Measurements from ENCODE around the gene TEAD1. TPM values are rescaled to one million over a fixed set of nuclear protein-coding genes. Genes with fewer than 3 reads are reported as not detected.

TEAD1 gene
- total RNA-seq, 2 experiments from 2014 or later: 5.6 to 10.8 TPM

GRCh38 chr11:12735262-12735661 lies 61.0 kb downstream of the TEAD1 start:
- Histone ChIP-seq H3K4me2 (ENCODE audit: low read length) (no peak overlapping the region), H3K36me3 (ENCODE audit: insufficient read depth, low read length) (no peaks in the 10 kb centered on the region), H4K20me1 (ENCODE audit: insufficient read depth, low read length) (no peaks in the 10 kb centered on the region), H2AFZ (ENCODE audit: low read length) (no peak overlapping the region), H3K4me3 (ENCODE audit: low read depth, low read length, poor library complexity, severe bottlenecking) (no peak overlapping the region), H3K79me2 (ENCODE audit: insufficient read depth, low read depth, low read length) (no peaks in the 10 kb centered on the region), H3K9me2 (ENCODE audit: insufficient read depth, low read length) (no peaks in the 10 kb centered on the region), H3K9me3 (ENCODE audit: low read length) (no peaks in the 10 kb centered on the region), H3K27ac (ENCODE audit: low read depth, low read length, poor library complexity, severe bottlenecking) (no peak overlapping the region), H3K4me1 (ENCODE audit: insufficient read depth, low read length, poor library complexity, severe bottlenecking) (no peaks in the 10 kb centered on the region)
- no peak for DNase-seq (ENCODE audit: low spot score)
- CTCF ChIA-PET (ENCODE audit: unreplicated experiment): no interaction called here
- intact Hi-C loops (cut with micrococcal nuclease; ENCODE audit: unreplicated experiment): no loop called here
- BruUV-seq (replicated peaks): no TSS peak
- TF ChIP-seq CTCF (conservative IDR thresholded peaks at IDR 0.05; ENCODE audit: low read length): no peak
- TF ChIP-seq EZH2phosphoT487 (IDR thresholded peaks at IDR 0.05; ENCODE audit: borderline replicate concordance, low read depth, low read length): no peak
- POLR2A ChIA-PET: interaction anchor here (0.6 kb wide), 2 partner anchors 35 to 47 kb away, joined by 3 read pairs; no protein-coding TSS in a partner anchor

- Histone ChIP-seq H3K9me3 (ENCODE audit: low read length) (no peaks in the 10 kb centered on the region), H2AFZ (ENCODE audit: low read length) (no peak overlapping the region), H3K79me2 (ENCODE audit: insufficient read depth, low read depth, low read length) (no peaks in the 10 kb centered on the region), H4K20me1 (ENCODE audit: insufficient read depth, low read length) (no peaks in the 10 kb centered on the region), H3K9me2 (ENCODE audit: insufficient read depth, low read length) (no peaks in the 10 kb centered on the region), H3K27ac (ENCODE audit: low read depth, low read length, poor library complexity, severe bottlenecking) (no peak overlapping the region), H3K4me2 (ENCODE audit: low read length) (no peak overlapping the region), H3K4me1 (ENCODE audit: insufficient read depth, low read length, poor library complexity, severe bottlenecking) (no peaks in the 10 kb centered on the region), H3K4me3 (ENCODE audit: low read depth, low read length, poor library complexity, severe bottlenecking) (no peak overlapping the region), H3K36me3 (ENCODE audit: insufficient read depth, low read length) (no peaks in the 10 kb centered on the region)
- BruUV-seq (replicated peaks): no TSS peak
- CTCF ChIA-PET (ENCODE audit: unreplicated experiment): no interaction called here
- POLR2A ChIA-PET: no interaction called here
- intact Hi-C loops (cut with micrococcal nuclease; ENCODE audit: unreplicated experiment): no loop called here
- TF ChIP-seq EZH2phosphoT487 (IDR thresholded peaks at IDR 0.05; ENCODE audit: borderline replicate concordance, low read depth, low read length): no peak
- no peak for TF ChIP-seq CTCF (conservative IDR thresholded peaks at IDR 0.05; ENCODE audit: low read length)
- no peak for DNase-seq (ENCODE audit: low spot score)
These were observed 62.8 kb downstream of the TEAD1 start for GRCh38 chr11:12737024-12737423.

- Histone ChIP-seq H3K9me3 (ENCODE audit: low read length) (no peaks in the 10 kb centered on the region), H4K20me1 (ENCODE audit: insufficient read depth, low read length) (no peaks in the 10 kb centered on the region)
- BruUV-seq (replicated peaks): no TSS peak
These were observed 67.5 kb downstream of the TEAD1 start for GRCh38 chr11:12741671-12742216.

More at GRCh38 chr11:12741671-12742216, 67.5 kb downstream of the TEAD1 start:
- no peaks in the 10 kb centered on the region for H3K9me2 ChIP-seq (ENCODE audit: insufficient read depth, low read length)
- no peak overlapping the region for H2AFZ ChIP-seq (ENCODE audit: low read length)
- no peaks in the 10 kb centered on the region for H3K79me2 ChIP-seq (ENCODE audit: insufficient read depth, low read depth, low read length)
- H3K36me3 ChIP-seq (ENCODE audit: insufficient read depth, low read length): no peaks in the 10 kb centered on the region
- ChIA-PET CTCF (ENCODE audit: unreplicated experiment) (no interaction called here), POLR2A (interaction anchor here (0.6 kb wide), 1 partner anchor 10 kb away, joined by 4 read pairs; no protein-coding TSS in a partner anchor)
- intact Hi-C loops (cut with micrococcal nuclease; ENCODE audit: unreplicated experiment): no loop called here
- H3K4me2 ChIP-seq (ENCODE audit: low read length): no peak overlapping the region
- DNase-seq (ENCODE audit: low spot score): no peak
- TF ChIP-seq CTCF (conservative IDR thresholded peaks at IDR 0.05; ENCODE audit: low read length) (no peak), EZH2phosphoT487 (IDR thresholded peaks at IDR 0.05; ENCODE audit: borderline replicate concordance, low read depth, low read length) (no peak)
- H3K4me3 ChIP-seq (ENCODE audit: low read depth, low read length, poor library complexity, severe bottlenecking): no peak overlapping the region
- H3K27ac ChIP-seq (ENCODE audit: low read depth, low read length, poor library complexity, severe bottlenecking): no peak overlapping the region
- no peaks in the 10 kb centered on the region for H3K4me1 ChIP-seq (ENCODE audit: insufficient read depth, low read length, poor library complexity, severe bottlenecking)
